Measurements from ENCODE around the gene CEP128. TPM values are rescaled to one million over a fixed set of nuclear protein-coding genes. Genes with fewer than 3 reads are reported as not detected.

The CEP128 gene
- total RNA-seq, 8 experiments from 2014 or later: 1.7 to 12.7 (median 5.2) TPM

DNA sequence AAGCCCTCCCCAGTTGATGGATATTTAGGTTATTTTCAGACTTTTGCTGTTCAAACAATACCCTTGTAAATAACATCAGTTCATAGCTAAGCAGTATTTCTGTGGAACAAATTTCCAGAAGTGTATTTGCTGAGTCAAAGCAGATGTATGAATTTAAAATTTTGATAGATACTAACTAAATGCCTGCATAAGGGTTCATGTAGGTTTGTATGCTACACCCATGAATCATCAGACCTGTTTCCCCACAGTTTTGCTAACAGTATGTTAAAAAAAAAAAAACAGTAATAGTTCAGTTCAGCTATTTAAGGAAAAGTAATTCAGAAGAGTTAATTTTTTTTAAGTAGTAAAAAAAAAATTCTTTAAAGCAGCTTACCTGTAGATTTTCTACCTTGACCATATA lies 494.1 kb downstream of the CEP128 start:
- Histone ChIP-seq H3K4me3 (no peak overlapping the region), H3K4me1 (replicated peaks in 1 of 2) (no peaks in the 10 kb centered on the region), H3K27ac (no peak overlapping the region)
- ATAC-seq (replicated peaks in 6 of 8): peak in 2 of 8 experiments; percentile 47 to 55
- in situ Hi-C loops (cut with MboI; ENCODE audit: low pct_unique_long_range_greater_than_20kb in 2 of 9, low sequenced_read_pairs in 9 of 9, unreplicated experiment in 9 of 9): no loop called here

Other genes with a start within 250 kb of the CEP128 start
- 1 to 10 TPM in 1 of 8 experiments, under 1 TPM in 7; 0.13 to 2.0 (median 0.56) TPM for gene TSHR, start 13.9 kb upstream of the CEP128 start, total RNA-seq

All from motor neuron (in vitro differentiated cells).